IMR-90 (cell line): ENCODE data around the gene ACOX3. TPM values are rescaled to one million over a fixed set of nuclear protein-coding genes. Genes with fewer than 3 reads are reported as not detected.

Experiments used
- ATAC-seq: fragments of 200-7000 bp; cut with Tn5 transposase; 2 replicates; pipeline ENCODE4 v1.9.1; 2020; ENCODE audit warnings: low read depth, mild to moderate bottlenecking, moderate library complexity
- BruUV-seq: library from RNA; stranded (reverse); fragments of 400-500 nt; replicated peaks from 2 replicates; lab custom pipeline; 2021; lab: Mats Ljungman, UMichigan
- CTCF ChIA-PET: fragments of 300-600 bp; formaldehyde crosslinking; extraction: SDS; loops from one replicate; lab custom pipeline; 2021; ENCODE audit warnings: antibody characterized with exemption; lab: Yijun Ruan, JAX
- POLR2A ChIA-PET: fragments of 300-600 bp; sonication (Branson Sonifier 250); formaldehyde crosslinking; loops from one replicate; lab custom pipeline; 2022; ENCODE audit warnings: antibody characterized with exemption; ENCODE audit not compliant: unreplicated experiment; lab: Charles Lee
- DNase-seq: peaks from one replicate; pipeline ENCODE4 v3.0.0; 2013
- H2AFZ ChIP-seq: replicated peaks from 2 replicates; pipeline ENCODE3; 2013; ENCODE audit warnings: low read length, mild to moderate bottlenecking; ENCODE audit not compliant: poor library complexity
- H2AK5ac ChIP-seq: 2 replicates; pipeline ENCODE4 v1.6.1; 2013; ENCODE audit warnings: low read depth, low read length, inconsistent platforms
- H2AK9ac ChIP-seq: replicated peaks from 2 replicates; pipeline ENCODE3; 2013; ENCODE audit warnings: mild to moderate bottlenecking, low read depth, low read length, moderate library complexity; ENCODE audit not compliant: poor library complexity
- H2BK120ac ChIP-seq: 2 replicates; pipeline ENCODE4 v1.6.1; 2013; ENCODE audit warnings: low read depth, low read length, inconsistent platforms
- H2BK15ac ChIP-seq: 3 replicates; pipeline ENCODE4 v1.6.1; 2013; ENCODE audit warnings: low read depth, low read length, inconsistent platforms
- H2BK20ac ChIP-seq: 2 replicates; pipeline ENCODE4 v1.6.1; 2013; ENCODE audit warnings: low read depth, mild to moderate bottlenecking, inconsistent platforms, low read length, moderate library complexity
- H2BK5ac ChIP-seq: 2 replicates; pipeline ENCODE4 v1.6.1; 2013; ENCODE audit warnings: mild to moderate bottlenecking, low read depth, low read length, inconsistent platforms; ENCODE audit not compliant: poor library complexity, severe bottlenecking
- H3K14ac ChIP-seq: replicated peaks from 2 replicates; pipeline ENCODE4 v1.6.1; 2013; ENCODE audit warnings: low read depth, low read length, inconsistent platforms
- H3K18ac ChIP-seq: 2 replicates; pipeline ENCODE4 v1.6.1; 2013; ENCODE audit warnings: low read depth, low read length, control low read depth
- H3K23ac ChIP-seq: 2 replicates; pipeline ENCODE4 v1.6.1; 2013; ENCODE audit warnings: low read depth, low read length, inconsistent platforms
- H3K27ac ChIP-seq: 2 replicates; pipeline ENCODE4 v1.5.1; 2013; ENCODE audit warnings: mild to moderate bottlenecking, control low read depth, low read length; ENCODE audit not compliant: insufficient read depth
- H3K27me3 ChIP-seq: 2 replicates; pipeline ENCODE4 v1.6.1; 2013; ENCODE audit warnings: low read length; ENCODE audit not compliant: control insufficient read depth, insufficient read depth
- H3K36me3 ChIP-seq: 2 replicates; pipeline ENCODE4 v1.6.1; 2013; ENCODE audit warnings: low read length, mixed read lengths; ENCODE audit not compliant: control insufficient read depth, insufficient read depth
- H3K4ac ChIP-seq: 2 replicates; pipeline ENCODE4 v1.6.1; 2013; ENCODE audit warnings: low read depth, low read length, inconsistent platforms
- H3K4me1 ChIP-seq: 2 replicates; pipeline ENCODE4 v1.6.1; 2013; ENCODE audit warnings: low read length, mixed read lengths; ENCODE audit not compliant: control insufficient read depth, insufficient read depth
- H3K4me2 ChIP-seq: 2 replicates; pipeline ENCODE4 v1.6.1; 2013; ENCODE audit warnings: low read depth, mild to moderate bottlenecking, control low read depth, low read length, moderate library complexity
- H3K4me3 ChIP-seq: 2 replicates; pipeline ENCODE4 v1.5.1; 2013; ENCODE audit warnings: low read depth, mild to moderate bottlenecking, control low read depth, low read length, moderate library complexity; ENCODE audit not compliant: insufficient read depth
- H3K56ac ChIP-seq: 2 replicates; pipeline ENCODE4 v1.6.1; 2013; ENCODE audit warnings: low read length, inconsistent platforms; ENCODE audit not compliant: insufficient read depth; ENCODE audit errors: extremely low read depth
- H3K79me1 ChIP-seq, 2 experiments: 2 replicates each; pipeline ENCODE4 v1.6.1; 2013; ENCODE audit warnings: low read length in 2 of 2, inconsistent platforms in 1 of 2, low read depth in 1 of 2
- H3K9ac ChIP-seq: 2 replicates; pipeline ENCODE4 v1.6.1; 2013; ENCODE audit warnings: low read depth, low read length, control low read depth
- H3K9me1 ChIP-seq: 2 replicates; pipeline ENCODE4 v1.6.1; 2013; ENCODE audit warnings: low read length, inconsistent platforms; ENCODE audit not compliant: insufficient read depth
- H3K9me3 ChIP-seq: 2 replicates; pipeline ENCODE4 v1.6.1; 2013; ENCODE audit warnings: low read length; ENCODE audit not compliant: control insufficient read depth, insufficient read depth
- H4K20me1 ChIP-seq: 2 replicates; pipeline ENCODE4 v1.6.1; 2013; ENCODE audit warnings: low read length, inconsistent platforms; ENCODE audit not compliant: insufficient read depth
- H4K5ac ChIP-seq: 2 replicates; pipeline ENCODE4 v1.6.1; 2013; ENCODE audit warnings: mild to moderate bottlenecking, low read depth, low read length, control low read depth
- H4K8ac ChIP-seq, 2 experiments: 2 replicates each; pipeline ENCODE4 v1.6.1; 2013; ENCODE audit warnings: low read depth in 2 of 2, low read length in 2 of 2, control low read depth in 1 of 2, inconsistent platforms in 1 of 2
- H4K91ac ChIP-seq: 2 replicates; pipeline ENCODE4 v1.6.1; 2013; ENCODE audit warnings: low read depth, low read length, inconsistent platforms; ENCODE audit not compliant: insufficient read depth
- RAD21 ChIP-seq: IDR thresholded peaks from 2 replicates; pipeline ENCODE4 v1.6.1; 2012; ENCODE audit warnings: low read length, improper control_type of control experiment
- WGBS, 2 experiments: methylation state at CpG; one replicate each; pipeline versions ENCODE4 v1.1.5 to v1.1.7; 2013; ENCODE audit warnings: missing lambda C conversion rate in 2 of 2; ENCODE audit not compliant: insufficient read length in 1 of 2; ENCODE audit errors: extremely low coverage in 2 of 2; 5-methylcytosine and 5-hydroxymethylcytosine counted together
- dilution Hi-C: fragments of 300-500 bp; cut with HindIII; formaldehyde crosslinking; loops from one replicate; pipeline ENCODE4 v1.14.3; 2018; ENCODE audit warnings: low sequenced_read_pairs; ENCODE audit not compliant: unreplicated experiment
- in situ Hi-C: fragments of 300-500 bp; cut with MboI; formaldehyde crosslinking; loops from 3 replicates; pipeline ENCODE4 v1.14.3; 2019; ENCODE audit warnings: low sequenced_read_pairs, inconsistent platforms, mixed read lengths
- intact Hi-C: fragments of 100-400 bp; cut with micrococcal nuclease; formaldehyde crosslinking; loops from 2 replicates; pipeline ENCODE4 v1.10.0; 2022
- polyA plus RNA-seq, 3 experiments: library from polyadenylated mRNA; depleted of rRNA; stranded (reverse); fragments of >200 nt; gene quantifications; 2 replicates each; pipeline ENCODE4 v1.2.3, GENCODE V29; 2012; ENCODE audit warnings: low replicate concordance in 1 of 3
- total RNA-seq: library from RNA; depleted of rRNA; stranded (reverse); fragments of >200 nt; gene quantifications from 2 replicates; pipeline ENCODE4 v1.2.3, GENCODE V29; 2012

The ACOX3 gene
- total and polyA plus RNA-seq, 2 of the 4 experiments (the other 2 are of a cell fraction) = 15.2 to 25.8 TPM

DNA sequence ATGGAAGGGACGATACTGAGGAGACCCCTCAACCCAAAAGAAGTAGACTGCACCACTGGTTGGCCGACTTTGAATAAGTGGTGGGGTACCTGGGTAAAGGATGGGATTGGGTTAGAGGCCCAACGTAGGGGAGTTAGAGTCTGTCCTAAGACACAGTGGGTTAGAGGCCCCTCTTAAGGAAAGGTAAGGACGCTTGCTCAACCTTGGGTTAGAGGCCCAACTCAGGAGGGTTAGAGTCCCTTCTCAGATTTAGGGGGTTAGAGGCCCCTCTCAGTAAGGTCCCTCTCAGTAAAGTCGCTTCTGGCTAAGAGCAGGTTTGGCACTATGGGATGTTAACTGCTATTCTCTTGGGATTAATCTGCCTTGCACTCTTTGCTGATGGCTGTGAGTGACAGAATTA lies 81.3 kb downstream of the ACOX3 start:
- H3K36me3 ChIP-seq = no peaks in the 10 kb centered on the region
- no peak overlapping the region for H3K27ac ChIP-seq
- BruUV-seq = no TSS peak
- H2BK5ac ChIP-seq = no peak overlapping the region
- no peak for ATAC-seq
- H2AK9ac ChIP-seq = no peak overlapping the region
- H3K4me1 ChIP-seq = peaks cover 8% of the 10 kb centered on the region
- peaks cover 12% of the 10 kb centered on the region for H3K27me3 ChIP-seq
- H3K56ac ChIP-seq = no peak overlapping the region
- intact Hi-C loops = no loop called here
- H2AFZ ChIP-seq = no peak overlapping the region
- no peak for TF ChIP-seq RAD21
- H3K14ac ChIP-seq = no peak overlapping the region
- ChIA-PET POLR2A (no interaction called here), CTCF (interaction anchor here (0.6 kb wide), 1 partner anchor 60 kb away, joined by 3 read pairs; no protein-coding TSS in a partner anchor)
- H3K79me1 ChIP-seq = no peaks in the 10 kb centered on the region
- H3K4ac ChIP-seq = no peak overlapping the region
- dilution Hi-C loops = no loop called here
- H3K23ac ChIP-seq = no peak overlapping the region
- H3K9me1 ChIP-seq = no peaks in the 10 kb centered on the region; the same call in 1 of the 2 replicates
- no peaks in the 10 kb centered on the region for H4K20me1 ChIP-seq
- H2BK20ac ChIP-seq = no peak overlapping the region
- no peak overlapping the region for H3K18ac ChIP-seq
- H3K9ac ChIP-seq = no peak overlapping the region
- no peak overlapping the region for H3K4me3 ChIP-seq
- no peak overlapping the region for H3K4me2 ChIP-seq
- H3K9me3 ChIP-seq = 0 out of 2 replicates have a peak, but pooled peaks cover 1% of the 10 kb centered on the region
- in situ Hi-C loops = no loop called here
- WGBS, 2 experiments = no CpG with 5 or more reads among the region's 5 CpGs
- H2AK5ac ChIP-seq = no peak overlapping the region
- H4K91ac ChIP-seq = no peak overlapping the region
- no peak overlapping the region for H4K5ac ChIP-seq
- H2BK15ac ChIP-seq = no peak overlapping the region
- H4K8ac ChIP-seq = no peak overlapping the region
- DNase-seq = no peak
- H2BK120ac ChIP-seq = no peak overlapping the region
